Ovary (tissue), 10 donors: ENCODE measurements around the gene SPATC1L. TPM values are rescaled to one million over a fixed set of nuclear protein-coding genes. Genes with fewer than 3 reads are reported as not detected.
A peak's percentile ranks its signal among the peaks of the same experiment; 100 is the strongest.

Experiments
- DNase-seq, 5 donors: peaks; one replicate each; pipeline ENCODE4 v3.0.0-alpha.2; 2019 to 2020
- H3K27ac ChIP-seq, 2 donors: fragments of 200-600 bp; one replicate each; pipeline versions ENCODE4 v1.5.1 to v1.8.0; 2019 to 2022
- H3K27me3 ChIP-seq: fragments of 200-600 bp; one replicate; pipeline ENCODE4 v1.8.0; 2022
- H3K36me3 ChIP-seq: fragments of 200-600 bp; sonication (generic); one replicate; pipeline ENCODE4 v1.5.1; 2019
- H3K4me1 ChIP-seq: one replicate; pipeline ENCODE4 v1.8.1; 2013; ENCODE audit warnings: mild to moderate bottlenecking, moderate library complexity; ENCODE audit not compliant: insufficient read depth
- H3K4me3 ChIP-seq: fragments of 200-600 bp; sonication (generic); one replicate; pipeline ENCODE4 v1.5.1; 2017
- H3K9me3 ChIP-seq, 2 donors: fragments of 200-600 bp in 1 of 2; sonication (generic) in 1 of 2; one replicate each; pipeline versions ENCODE4 v1.5.1 to v1.8.1; 2013 to 2019; ENCODE audit warnings: mild to moderate bottlenecking in 1 of 2, moderate library complexity in 1 of 2
- EP300 ChIP-seq: sonication (generic); formaldehyde crosslinking; IDR thresholded peaks from one replicate; pipeline ENCODE4 v1.6.1; 2017; ENCODE audit warnings: antibody characterized with exemption
- POLR2A ChIP-seq: fragments of 450-650 bp; IDR thresholded peaks from one replicate; pipeline ENCODE4 v1.6.1; 2017; ENCODE audit warnings: antibody characterized with exemption, mild to moderate bottlenecking, moderate library complexity
- WGBS, 3 donors: extraction: QIAGEN DNeasy Blood & Tissue Kit in 1 of 3; methylation state at CpG; one replicate each; pipeline versions ENCODE4 v1.1.5 to v1.1.7; 2013 to 2017; 5-methylcytosine and 5-hydroxymethylcytosine counted together
- intact Hi-C, 4 donors: fragments of 100-400 bp; cut with DNase I; formaldehyde crosslinking; loops; one replicate each; pipeline versions ENCODE4 v1.11.0 to v1.15.1; 2022 to 2023
- long read RNA-seq, 3 donors: library from polyadenylated mRNA in 2 of 3; unstranded in 2 of 3; transcript quantifications; one replicate each; pipeline ENCODE4 v2.0.0 and lab custom pipeline, GENCODE V29; 2021 to 2026
- polyA plus RNA-seq, 2 donors: library from polyadenylated mRNA; stranded (reverse); fragments of 200-250 nt in 1 of 2; fragments of 350-450 nt in 1 of 2; fragmentation: Illumina TruSeq in 1 of 2; extraction: RNeasy Lipid Tissue Mini Kit (QIAGEN cat#74804) in 1 of 2; gene quantifications; one replicate each; pipeline ENCODE4 v1.2.3, GENCODE V29; 2013 to 2014
- total RNA-seq, 7 donors: library from RNA; depleted of rRNA in 2 of 7; stranded (reverse); fragments of >200 nt in 2 of 7; fragmentation: NEBNext Ultra II Directional in 3 of 7; extraction: Animal tissue kit (Norgen Biotek cat#: 25700) in 3 of 7; gene quantifications; one replicate each; pipeline versions ENCODE4 v1.1.0 to v1.2.4, GENCODE V29; 2016 to 2023
- TF ChIP-seq, protein P1 (sequence below), 3 donors: fragments of 450-650 bp in 2 of 3; fragments of 200-600 bp in 1 of 3; IDR thresholded peaks; one replicate each; pipeline versions ENCODE4 v1.5.1 to v1.8.0; 2016 to 2022; ENCODE audit warnings: antibody characterized with exemption in 3 of 3, mild to moderate bottlenecking in 1 of 3
- donor health status: DM: no; HTN: no; CAD: no; lungs with moderate emphysema.
- donor health status: DM: no; HTN: no; CAD: no.
- donor health status: Bipolar disorder and iron deficiency.
- donor health status: DM: yes; HTN: yes; CAD: no.
- donor health status: DM: no; HTN: no; CAD: no.
- donor health status: DM: yes; HTN: yes; CAD: no.

SPATC1L gene
- total RNA-seq (10 to 100 TPM in 5 of 7 donors, 1 to 10 TPM in 2; 7.2 to 21.1 (median 14.9) TPM), polyA plus RNA-seq (10 to 100 TPM in 1 of 2 donors, 1 to 10 TPM in 1; 2.8 to 21.3 TPM)
- long read RNA-seq, donor 1, transcript SPATC1L-202 (4 exons, 1,182 nt), result major isoform, 25 of 35 reads
- long read RNA-seq, donor 1, partial matches to known transcripts, result 5 of 35 reads
- long read RNA-seq, donor 1, other reads (novel, unspliced or antisense), result 5 of 35 reads
- long read RNA-seq, donor 2, transcript SPATC1L-202 (4 exons, 1,182 nt), result major isoform, 11 of 11 reads
- long read RNA-seq, donor 2, partial matches to known transcripts, result 0 of 11 reads
- long read RNA-seq, donor 2, other reads (novel, unspliced or antisense), result 0 of 11 reads
- long read RNA-seq, donor 3, transcript SPATC1L-202 (4 exons, 1,182 nt), result major isoform, 5 of 6 reads
- long read RNA-seq, donor 3, partial matches to known transcripts, result 0 of 6 reads
- long read RNA-seq, donor 3, other reads (novel, unspliced or antisense), result 1 of 6 reads

DNA sequence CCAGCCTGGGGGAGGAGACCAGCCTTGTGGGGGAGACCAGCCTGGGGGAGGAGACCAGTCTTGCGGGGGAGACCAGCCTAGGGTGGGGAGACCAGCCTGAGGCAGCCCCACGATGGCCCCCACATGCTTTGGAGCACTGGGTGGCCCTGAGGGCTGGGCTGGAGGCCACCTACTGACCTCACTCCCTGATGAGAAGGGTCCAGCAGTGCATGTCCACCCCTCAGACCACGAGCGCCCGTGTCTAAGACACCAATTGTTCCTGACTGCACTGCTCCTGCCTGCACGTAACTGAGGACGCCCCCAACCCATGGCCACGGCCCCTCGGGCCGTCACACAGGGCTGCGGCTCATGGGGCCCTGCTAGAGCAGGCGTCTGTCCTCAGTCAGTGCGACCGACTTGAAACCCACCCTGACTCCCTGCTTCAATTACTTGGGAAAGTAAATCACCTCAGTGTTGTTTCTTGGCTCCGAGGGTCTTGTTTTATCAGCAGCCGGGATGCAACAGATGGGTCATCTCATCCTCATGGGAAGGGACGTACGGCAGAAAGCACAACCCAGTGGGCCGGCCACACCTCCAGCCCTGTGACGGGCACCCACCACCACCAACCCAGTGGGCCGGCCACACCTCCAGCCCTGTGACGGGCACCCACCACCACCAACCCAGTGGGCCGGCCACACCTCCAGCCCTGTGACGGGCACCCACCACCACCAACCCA, at the start of gene SPATC1L:
SPATC1L (minus strand) TSS at position 550 of the 715 bp plus-strand sequence. CDS start 1,643 bp downstream, outside the sequence.
- H3K36me3 ChIP-seq, result no peaks in the 10 kb centered on the region
- TF ChIP-seq, protein P1, sequence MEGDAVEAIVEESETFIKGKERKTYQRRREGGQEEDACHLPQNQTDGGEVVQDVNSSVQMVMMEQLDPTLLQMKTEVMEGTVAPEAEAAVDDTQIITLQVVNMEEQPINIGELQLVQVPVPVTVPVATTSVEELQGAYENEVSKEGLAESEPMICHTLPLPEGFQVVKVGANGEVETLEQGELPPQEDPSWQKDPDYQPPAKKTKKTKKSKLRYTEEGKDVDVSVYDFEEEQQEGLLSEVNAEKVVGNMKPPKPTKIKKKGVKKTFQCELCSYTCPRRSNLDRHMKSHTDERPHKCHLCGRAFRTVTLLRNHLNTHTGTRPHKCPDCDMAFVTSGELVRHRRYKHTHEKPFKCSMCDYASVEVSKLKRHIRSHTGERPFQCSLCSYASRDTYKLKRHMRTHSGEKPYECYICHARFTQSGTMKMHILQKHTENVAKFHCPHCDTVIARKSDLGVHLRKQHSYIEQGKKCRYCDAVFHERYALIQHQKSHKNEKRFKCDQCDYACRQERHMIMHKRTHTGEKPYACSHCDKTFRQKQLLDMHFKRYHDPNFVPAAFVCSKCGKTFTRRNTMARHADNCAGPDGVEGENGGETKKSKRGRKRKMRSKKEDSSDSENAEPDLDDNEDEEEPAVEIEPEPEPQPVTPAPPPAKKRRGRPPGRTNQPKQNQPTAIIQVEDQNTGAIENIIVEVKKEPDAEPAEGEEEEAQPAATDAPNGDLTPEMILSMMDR (IDR thresholded peaks at IDR 0.05), result no peak
- TF ChIP-seq POLR2A (no peak), EP300 (no peak)
- intact Hi-C loops, result no loop called here
- peaks cover 7% of the 10 kb centered on the region for H3K4me1 ChIP-seq
- WGBS, 3 donors, result 0 to 9% (median 2%) methylated on average over 18 to 21 of the region's 24 CpGs
- peak; percentile 77 to 86 (median 79) for DNase-seq
- no peaks in the 10 kb centered on the region for H3K27me3 ChIP-seq
- H3K4me3 ChIP-seq, result peak within 1 kb of the TSS; percentile 40
- no peaks in the 10 kb centered on the region for H3K9me3 ChIP-seq
- peak within 1 kb of the TSS; percentile 67 to 91 for H3K27ac ChIP-seq

DNA sequence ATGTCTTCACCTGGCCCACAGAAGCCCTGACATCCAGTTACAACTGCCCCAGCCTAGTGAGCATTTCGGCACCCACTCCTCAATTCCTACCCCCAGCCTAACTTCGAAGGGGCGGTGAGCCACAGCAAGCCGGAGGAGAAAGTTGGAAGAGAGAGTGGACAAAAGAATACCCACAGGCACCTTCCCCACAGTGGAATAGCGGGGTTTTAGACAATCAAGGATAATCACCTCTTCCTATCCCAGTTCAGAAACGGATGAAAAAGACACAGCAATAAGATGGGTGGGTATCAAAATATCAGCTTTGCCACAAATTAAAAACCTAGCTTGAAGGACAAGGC, 45.6 kb upstream of the SPATC1L start:
- TF ChIP-seq POLR2A, result no peak
- TF ChIP-seq EP300, result no peak
- TF ChIP-seq, protein P1 (IDR thresholded peaks at IDR 0.05), result no peak
- Histone ChIP-seq H3K4me3 (no peak overlapping the region), H3K36me3 (no peaks in the 10 kb centered on the region), H3K27me3 (no peaks in the 10 kb centered on the region), H3K9me3 (no peaks in the 10 kb centered on the region), H3K4me1 (peaks cover 13% of the 10 kb centered on the region), H3K27ac (peak overlapping the region in 1 of 2 donors; percentile 66)
- WGBS, 3 donors, result 84 to 90% (median 90%) methylated on average over 6 of the region's 6 CpGs
- intact Hi-C loops, result loop anchor here in 3 of 4 donors (5.0 to 10.0 kb wide), 4 partner anchors 55 to 258 kb away; partner anchors contain the start of genes FTCD (in 1 of the 3), MCM3AP (in 1 of the 3) and YBEY (in 1 of the 3)
- DNase-seq, result no peak

DNA sequence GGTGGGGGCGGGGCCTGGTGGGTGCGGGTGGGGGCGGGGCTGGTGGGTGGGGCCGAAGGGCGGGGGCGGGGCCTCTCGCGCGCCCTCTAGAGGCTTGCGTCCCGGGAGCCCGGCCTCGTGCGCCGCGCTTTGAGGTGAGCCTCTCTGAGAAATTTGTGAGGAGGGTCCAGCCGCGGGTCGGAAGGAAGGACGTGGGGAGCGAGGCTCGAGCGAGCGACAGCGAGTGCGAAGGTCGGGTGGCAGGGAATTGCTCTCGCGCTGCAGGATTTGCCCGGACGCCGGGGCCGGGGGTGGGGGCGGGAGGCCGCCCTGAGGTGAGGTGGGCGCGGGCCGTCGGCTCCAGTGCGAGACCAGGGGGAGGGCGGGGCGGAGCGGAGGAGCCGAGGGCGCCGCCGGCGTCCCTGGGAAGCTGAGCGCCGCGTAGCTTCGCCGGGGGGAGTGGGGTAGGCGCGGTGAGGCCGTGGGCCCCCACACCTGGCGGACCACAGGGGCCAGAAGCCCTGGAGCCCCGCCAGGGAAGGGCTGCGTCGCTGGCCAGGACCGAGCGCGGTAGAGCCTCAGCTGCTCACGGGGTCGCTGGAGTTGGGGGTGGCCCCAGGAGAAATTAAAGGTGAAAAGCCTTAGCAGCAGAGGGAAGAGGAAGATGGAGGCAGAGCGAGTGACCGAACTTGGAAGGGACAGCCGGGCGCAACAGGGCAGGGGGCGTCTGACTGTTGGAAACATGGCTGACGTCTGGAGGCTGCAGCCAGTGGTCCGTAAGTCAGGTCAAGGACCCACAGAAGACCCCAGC, 45.1 kb upstream of the SPATC1L start:
- peak overlapping the region; percentile 66 to 72 for H3K27ac ChIP-seq
- 3 to 8% (median 4%) methylated on average over 32 to 70 of the region's 72 CpGs for WGBS, 3 donors
- intact Hi-C loops, result loop anchor here in 3 of 4 donors (5.0 to 10.0 kb wide), 4 partner anchors 55 to 257 kb away; partner anchors contain the start of genes FTCD (in 1 of the 3), MCM3AP (in 1 of the 3) and YBEY (in 1 of the 3)
- peaks cover 13% of the 10 kb centered on the region for H3K4me1 ChIP-seq
- H3K4me3 ChIP-seq, result peak overlapping the region; percentile 67
- H3K9me3 ChIP-seq, result no peaks in the 10 kb centered on the region
- TF ChIP-seq POLR2A, result no peak
- TF ChIP-seq, protein P1 (IDR thresholded peaks at IDR 0.05), result peak; percentile 29 to 40 (median 34)
- no peaks in the 10 kb centered on the region for H3K27me3 ChIP-seq
- DNase-seq, result peak; percentile 44 to 76 (median 67)
- H3K36me3 ChIP-seq, result no peaks in the 10 kb centered on the region
